Gastroesophageal sphincter (tissue), 4 donors: Measurements from ENCODE around the gene MYO1D. TPM values are rescaled to one million over a fixed set of nuclear protein-coding genes. Genes with fewer than 3 reads are reported as not detected.

Source experiments
- ATAC-seq: fragments of 150-250 bp; one replicate; pipeline ENCODE4 v1.9.1; 2016; ENCODE audit warnings: mild to moderate bottlenecking, moderate library complexity
- H3K27ac ChIP-seq, 4 donors: fragments of 200-600 bp; sonication (generic) in 3 of 4; 1 replicate in 3 of 4; 2 replicates in 1 of 4; pipeline ENCODE4 v1.5.1; 2016 to 2019
- H3K27me3 ChIP-seq: fragments of 200-600 bp; sonication (generic); one replicate; pipeline ENCODE4 v1.5.1; 2019
- H3K36me3 ChIP-seq, 2 donors: fragments of 200-600 bp; sonication (generic); one replicate each; pipeline ENCODE4 v1.5.1; 2019; ENCODE audit warnings: control low read depth in 1 of 2
- H3K4me1 ChIP-seq, 3 donors: fragments of 200-600 bp; sonication (generic); 1 replicate in 2 of 3; 2 replicates in 1 of 3; pipeline ENCODE4 v1.5.1; 2016 to 2019; ENCODE audit warnings: control low read depth in 2 of 3
- H3K4me3 ChIP-seq, 2 donors: fragments of 200-600 bp; sonication (generic); one replicate each; pipeline ENCODE4 v1.5.1; 2019; ENCODE audit warnings: mild to moderate bottlenecking in 1 of 2, moderate library complexity in 1 of 2
- H3K9me3 ChIP-seq, 3 donors: fragments of 200-600 bp; sonication (generic); one replicate each; pipeline ENCODE4 v1.5.1; 2017 to 2019; ENCODE audit warnings: control low read depth in 2 of 3
- CTCF ChIP-seq, 4 experiments: fragments of 200-600 bp in 2 of 4; fragments of 450-650 bp in 2 of 4; sonication (generic) in 1 of 4; IDR thresholded peaks; one replicate each; pipeline ENCODE4 v1.5.1; 2017 to 2019; ENCODE audit warnings: antibody characterized with exemption in 4 of 4, mild to moderate bottlenecking in 2 of 4, moderate library complexity in 2 of 4
- EP300 ChIP-seq: sonication (generic); formaldehyde crosslinking; IDR thresholded peaks from one replicate; pipeline ENCODE4 v1.6.1; 2017; ENCODE audit warnings: antibody characterized with exemption, mild to moderate bottlenecking
- POLR2A ChIP-seq, 2 donors: fragments of 450-650 bp; IDR thresholded peaks; one replicate each; pipeline ENCODE4 v1.6.1; 2017; ENCODE audit warnings: antibody characterized with exemption in 2 of 2, mild to moderate bottlenecking in 2 of 2, moderate library complexity in 1 of 2
- POLR2AphosphoS5 ChIP-seq: sonication (generic); formaldehyde crosslinking; IDR thresholded peaks from one replicate; pipeline ENCODE4 v1.6.1; 2017; ENCODE audit warnings: antibody characterized with exemption
- WGBS, 2 donors: methylation state at CpG; one replicate each; pipeline ENCODE4 v1.1.5; 2018; ENCODE audit warnings: low coverage in 1 of 2; 5-methylcytosine and 5-hydroxymethylcytosine counted together
- total RNA-seq, 4 donors: library from RNA; depleted of rRNA; stranded (reverse); fragments of >200 nt; gene quantifications; one replicate each; pipeline ENCODE4 v1.1.0, GENCODE V29; 2016

The MYO1D gene
- total RNA-seq, 4 donors from 2014 or later: 28.2 to 63.5 (median 47.2) TPM

- no peaks in the 10 kb centered on the region for H3K36me3 ChIP-seq
- no peak overlapping the region for H3K4me3 ChIP-seq
- no peaks in the 10 kb centered on the region for H3K27me3 ChIP-seq
- H3K4me1 ChIP-seq: no peaks in the 10 kb centered on the region
- 40 to 100% methylated on average over 1 of the region's 5 CpGs for WGBS, 2 donors
- ATAC-seq: no peak
- no peaks in the 10 kb centered on the region for H3K9me3 ChIP-seq
- no peak for TF ChIP-seq CTCF (IDR thresholded peaks at IDR 0.05)
- no peak for TF ChIP-seq POLR2AphosphoS5
- no peak for TF ChIP-seq EP300
- H3K27ac ChIP-seq: no peak overlapping the region
Observed at GRCh38 chr17:32917842-32918241, 40.9 kb upstream of the MYO1D start.

GRCh38 chr17:32917081-32917480 is 40.2 kb upstream of the MYO1D start:
- Histone ChIP-seq H3K36me3 (no peaks in the 10 kb centered on the region), H3K27me3 (no peaks in the 10 kb centered on the region), H3K4me3 (no peak overlapping the region), H3K4me1 (peaks cover 0 to 7% (median 4%) of the 10 kb centered on the region in 3 donors), H3K27ac (no peak overlapping the region), H3K9me3 (no peaks in the 10 kb centered on the region)
- TF ChIP-seq POLR2AphosphoS5 (no peak), EP300 (no peak), POLR2A (IDR thresholded peaks at IDR 0.05) (no peak), CTCF (IDR thresholded peaks at IDR 0.05) (no peak)
- no peak for ATAC-seq

GRCh38 chr17:32916134-32916533 is 39.2 kb upstream of the MYO1D start:
- 52 to 53% methylated on average over 3 of the region's 3 CpGs for WGBS, 2 donors
- no peaks in the 10 kb centered on the region for H3K27me3 ChIP-seq

GRCh38 chr17:32915245-32915644 is 38.3 kb upstream of the MYO1D start:
- Histone ChIP-seq H3K4me1 (peaks cover 0 to 18% (median 4%) of the 10 kb centered on the region in 3 donors), H3K36me3 (no peaks in the 10 kb centered on the region), H3K4me3 (no peak overlapping the region), H3K27me3 (no peaks in the 10 kb centered on the region), H3K27ac (no peak overlapping the region), H3K9me3 (no peaks in the 10 kb centered on the region)
- TF ChIP-seq EP300 (no peak), CTCF (IDR thresholded peaks at IDR 0.05) (no peak), POLR2A (IDR thresholded peaks at IDR 0.05) (no peak), POLR2AphosphoS5 (no peak)
- 55 to 83% methylated on average over 1 to 2 of the region's 2 CpGs for WGBS, 2 donors
- no peak for ATAC-seq

More at GRCh38 chr17:32916134-32916533, 39.2 kb upstream of the MYO1D start:
- Histone ChIP-seq H3K27ac (no peak overlapping the region), H3K9me3 (no peaks in the 10 kb centered on the region), H3K4me3 (no peak overlapping the region), H3K36me3 (no peaks in the 10 kb centered on the region), H3K4me1 (peaks cover 0 to 17% (median 4%) of the 10 kb centered on the region in 3 donors)
- ATAC-seq: no peak
- TF ChIP-seq POLR2AphosphoS5: no peak
- TF ChIP-seq CTCF (IDR thresholded peaks at IDR 0.05): no peak
- no peak for TF ChIP-seq POLR2A (IDR thresholded peaks at IDR 0.05)
- no peak for TF ChIP-seq EP300

GRCh38 chr17:32914181-32914580 is 37.3 kb upstream of the MYO1D start:
- TF ChIP-seq CTCF (IDR thresholded peaks at IDR 0.05) (no peak), POLR2A (IDR thresholded peaks at IDR 0.05) (no peak), EP300 (no peak), POLR2AphosphoS5 (no peak)
- 83 to 95% methylated on average over 2 to 3 of the region's 3 CpGs for WGBS, 2 donors
- Histone ChIP-seq H3K4me1 (peaks cover 0 to 25% (median 4%) of the 10 kb centered on the region in 3 donors), H3K4me3 (no peak overlapping the region), H3K27me3 (no peaks in the 10 kb centered on the region), H3K36me3 (no peaks in the 10 kb centered on the region), H3K9me3 (no peaks in the 10 kb centered on the region), H3K27ac (no peak overlapping the region)
- no peak for ATAC-seq
